NCI-H146 treated with DMSO at 0.1 percent for 48 hours (cell line): ENCODE results near the gene DYNC2H1.
A peak's percentile ranks its signal among the peaks of the same experiment; 100 is the strongest.

Experiments used
- DNase-seq: peaks from one replicate; lab custom pipeline; 2025; ENCODE audit not compliant: unreplicated experiment; lab: John Stamatoyannopoulos, UW

Gene DYNC2H1

DNA sequence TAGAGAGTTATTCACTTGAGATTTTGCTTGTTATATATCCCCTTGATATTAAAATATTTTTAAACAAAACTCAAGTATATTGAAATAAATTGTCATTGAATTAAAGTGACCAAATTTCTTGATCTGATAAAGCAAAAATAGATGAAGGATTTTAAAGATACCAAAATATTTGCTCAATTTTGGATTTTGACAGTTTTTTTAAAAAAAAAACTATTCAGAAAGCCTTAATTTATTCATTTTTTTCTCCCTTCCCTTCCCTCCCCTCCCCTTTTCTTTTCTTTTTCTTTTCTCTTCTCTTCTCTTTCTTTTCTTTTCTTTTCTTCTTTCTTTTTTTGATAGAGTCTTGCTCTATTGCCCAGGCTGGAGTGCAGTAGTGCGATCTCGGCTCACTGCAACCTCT, 163.7 kb downstream of the DYNC2H1 start:
- DNase-seq: no peak

DNA sequence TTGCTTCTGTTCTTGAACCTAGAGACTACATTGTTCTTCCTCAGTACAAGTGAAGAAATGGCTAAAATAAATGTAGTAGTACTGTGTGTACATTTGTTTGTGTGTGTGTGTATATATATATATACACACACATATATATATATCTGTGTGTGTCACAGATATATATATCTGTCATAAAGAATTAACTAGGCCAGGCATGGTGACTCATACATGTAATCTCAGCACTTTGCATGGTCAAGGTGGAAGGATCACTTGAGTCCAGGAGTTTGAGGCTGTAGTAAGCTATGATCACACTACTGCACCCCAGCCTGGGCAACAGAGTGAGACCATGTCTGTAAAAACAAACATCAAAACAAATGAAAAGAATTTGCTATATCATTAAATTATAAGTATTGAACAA, 164.8 kb downstream of the DYNC2H1 start:
- DNase-seq: no peak

GRCh38 chr11:103279821-103280220, 170.6 kb downstream of the DYNC2H1 start:
- no peak for DNase-seq

- no peak for DNase-seq
Measured at GRCh38 chr11:103281301-103281700, 172.1 kb downstream of the DYNC2H1 start.

- no peak for DNase-seq
Measured at GRCh38 chr11:103284260-103284659, 175.0 kb downstream of the DYNC2H1 start.

DNA sequence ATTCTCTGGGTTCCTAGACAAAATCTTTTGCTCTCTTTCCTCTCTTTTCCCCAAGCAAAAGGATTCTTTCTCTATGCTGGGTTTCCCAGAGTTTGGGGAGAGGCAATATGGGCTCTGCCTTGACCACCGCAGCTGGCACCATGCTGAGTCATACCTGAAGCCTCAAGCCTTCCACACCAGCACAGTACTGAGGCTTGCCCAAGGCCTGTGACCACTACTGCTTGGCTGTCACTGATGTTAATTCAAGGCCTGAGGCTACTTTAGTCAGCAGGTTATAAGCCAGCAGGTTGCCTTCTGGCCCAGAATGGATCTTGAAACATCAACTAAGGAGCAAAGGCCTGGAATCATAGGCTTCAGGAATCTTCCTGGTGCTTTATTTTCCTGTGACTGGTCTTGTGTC, 185.3 kb downstream of the DYNC2H1 start:
- no peak for DNase-seq

DNA sequence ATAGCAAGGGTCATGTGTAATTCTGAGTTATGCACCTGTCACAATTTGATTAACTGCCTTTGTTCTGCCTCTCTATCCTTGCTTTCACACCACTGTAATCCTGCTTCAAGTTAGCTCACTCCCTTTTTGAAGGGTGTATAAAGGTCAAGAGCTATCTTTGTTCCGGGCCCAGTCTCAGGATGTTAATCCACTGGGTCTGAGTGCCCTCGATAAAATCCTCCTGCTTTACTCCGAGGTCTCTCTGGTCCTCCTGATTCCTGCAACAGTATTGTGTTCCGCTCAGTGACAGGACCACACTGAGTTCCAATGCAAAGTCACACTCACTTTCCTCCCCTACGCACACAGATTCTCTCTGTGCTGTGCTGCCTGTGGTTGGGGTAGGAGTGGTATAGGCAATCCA, 186.5 kb downstream of the DYNC2H1 start:
- DNase-seq: no peak

- no peak for DNase-seq
Measured at GRCh38 chr11:103297900-103298299, 188.7 kb downstream of the DYNC2H1 start.

DNA sequence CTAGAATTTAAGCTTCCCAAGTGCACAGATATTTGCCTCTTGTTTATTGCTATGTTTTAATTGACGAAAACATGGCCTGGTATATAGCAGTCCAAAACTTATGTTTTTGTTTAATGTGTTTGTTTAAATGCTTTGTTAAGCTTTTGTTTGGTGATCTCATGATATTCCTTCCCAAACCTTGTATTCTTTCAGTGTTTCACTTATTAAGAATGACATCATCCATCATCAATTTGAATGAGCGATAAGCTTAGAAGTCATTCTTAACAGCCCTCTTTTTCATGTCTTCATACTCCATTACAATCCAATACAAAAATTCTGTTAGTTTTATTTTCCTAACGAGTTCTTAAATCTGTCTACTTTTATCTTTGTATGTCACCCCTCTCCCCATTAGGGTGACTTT, 206.0 kb downstream of the DYNC2H1 start:
- DNase-seq: no peak

GRCh38 chr11:103317118-103317517, 207.9 kb downstream of the DYNC2H1 start:
- no peak for DNase-seq

DNA sequence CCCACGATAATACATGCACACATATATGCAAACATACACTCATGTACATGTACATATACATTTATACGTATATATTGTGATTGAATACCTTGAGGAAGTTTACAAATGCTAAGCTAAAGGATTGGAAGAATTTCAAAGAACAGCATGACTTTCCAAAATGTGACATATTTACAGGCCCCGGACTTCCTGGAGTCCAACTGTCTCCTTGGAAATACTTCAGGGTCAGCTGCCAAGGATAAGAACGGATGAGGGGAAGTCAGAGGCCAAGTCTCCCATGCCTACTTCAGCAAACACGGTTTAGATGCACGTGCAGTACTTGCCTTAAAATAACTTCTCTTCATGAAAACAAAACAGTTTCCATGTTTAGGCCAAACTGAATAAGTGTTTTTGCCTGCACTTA, 213.6 kb downstream of the DYNC2H1 start:
- no peak for DNase-seq

GRCh38 chr11:103325686-103326069, 216.5 kb downstream of the DYNC2H1 start:
- no peak for DNase-seq

GRCh38 chr11:103326070-103326794, 217.0 kb downstream of the DYNC2H1 start:
- DNase-seq: peak; percentile 63

- DNase-seq: no peak
Measured at GRCh38 chr11:103327721-103328120, 218.5 kb downstream of the DYNC2H1 start.

DNA sequence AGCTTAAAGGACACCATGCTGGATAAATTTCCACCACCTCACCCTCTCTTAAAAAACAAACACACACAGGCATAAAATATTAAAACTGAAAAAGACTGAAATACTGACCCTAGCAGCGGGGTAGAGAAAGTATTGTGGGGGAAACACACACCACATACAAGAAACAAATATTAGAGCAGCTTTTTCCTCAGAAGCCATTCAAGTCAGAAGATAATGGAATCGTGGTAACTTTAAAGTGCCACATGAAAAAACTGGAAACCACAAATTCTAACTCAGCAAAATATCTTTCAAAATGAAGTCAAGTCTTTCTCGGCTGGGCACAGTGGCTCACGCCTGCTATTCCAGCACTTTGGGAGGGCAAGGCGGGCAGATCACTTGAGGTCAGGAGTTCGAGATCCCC, 223.2 kb downstream of the DYNC2H1 start:
- no peak for DNase-seq

DNA sequence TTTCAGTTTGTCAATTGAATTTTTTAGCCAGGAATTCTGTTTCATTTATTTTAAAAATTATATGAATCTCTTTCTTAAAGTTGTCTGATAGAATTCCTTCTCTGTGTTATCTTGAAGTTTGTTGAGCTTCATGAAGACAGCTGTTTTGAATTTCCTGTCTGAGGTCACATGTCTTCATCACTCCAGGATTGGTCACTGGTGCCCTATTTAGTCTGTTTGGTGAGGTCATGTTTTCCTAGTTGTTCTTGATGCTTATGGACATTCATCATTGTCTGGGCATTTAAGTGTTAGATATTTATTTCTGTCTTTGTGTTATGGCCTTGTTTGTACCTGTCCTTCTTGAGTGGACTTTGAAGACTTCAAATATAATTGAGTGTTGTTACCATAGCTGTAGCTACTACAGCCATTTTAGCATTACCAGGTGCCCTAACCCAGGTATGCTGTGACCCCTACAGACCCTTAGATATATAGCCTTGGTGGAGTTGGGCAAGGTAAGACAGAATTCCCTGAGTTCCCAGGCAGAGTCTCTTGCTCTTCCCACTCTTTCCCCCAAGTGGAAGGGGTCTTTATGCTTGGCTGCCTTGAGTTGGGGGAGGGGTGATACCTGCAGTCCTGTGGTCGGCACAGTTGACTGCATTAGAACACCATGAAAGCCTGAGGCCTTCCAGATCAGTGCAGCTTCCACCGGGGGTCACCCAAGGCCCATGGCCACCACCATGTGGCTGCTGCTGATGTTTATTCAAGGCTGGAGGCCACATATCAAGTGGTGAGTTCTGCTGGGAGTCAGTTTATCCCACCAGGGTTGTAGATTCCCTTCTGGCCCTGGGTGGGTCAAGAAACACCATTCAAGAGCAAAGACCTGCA, 229.6 kb downstream of the DYNC2H1 start:
- DNase-seq: no peak

GRCh38 chr11:103339485-103339857, 230.2 kb downstream of the DYNC2H1 start:
- no peak for DNase-seq

GRCh38 chr11:103340956-103341355, 231.7 kb downstream of the DYNC2H1 start:
- no peak for DNase-seq

DNA sequence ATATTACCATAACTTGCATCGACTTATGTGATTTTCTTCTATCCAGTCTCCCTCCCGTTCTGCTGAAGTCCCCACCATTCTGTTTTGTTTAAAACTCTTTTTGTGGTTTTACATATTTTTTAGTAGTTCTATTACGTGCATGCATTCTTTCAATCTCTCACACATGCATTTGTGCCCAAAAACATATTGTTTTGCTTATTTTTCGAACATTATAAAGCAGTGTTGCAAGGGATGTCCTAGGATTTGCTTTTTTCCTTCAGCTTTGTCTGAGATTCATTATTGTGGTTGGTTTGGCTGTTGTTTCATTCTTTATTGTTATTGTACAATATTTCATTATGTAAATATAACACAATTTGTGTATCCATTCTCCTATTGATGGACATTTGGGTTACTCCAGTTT, 235.7 kb downstream of the DYNC2H1 start:
- DNase-seq: no peak

GRCh38 chr11:103349595-103349994, 240.4 kb downstream of the DYNC2H1 start:
- no peak for DNase-seq

DNA sequence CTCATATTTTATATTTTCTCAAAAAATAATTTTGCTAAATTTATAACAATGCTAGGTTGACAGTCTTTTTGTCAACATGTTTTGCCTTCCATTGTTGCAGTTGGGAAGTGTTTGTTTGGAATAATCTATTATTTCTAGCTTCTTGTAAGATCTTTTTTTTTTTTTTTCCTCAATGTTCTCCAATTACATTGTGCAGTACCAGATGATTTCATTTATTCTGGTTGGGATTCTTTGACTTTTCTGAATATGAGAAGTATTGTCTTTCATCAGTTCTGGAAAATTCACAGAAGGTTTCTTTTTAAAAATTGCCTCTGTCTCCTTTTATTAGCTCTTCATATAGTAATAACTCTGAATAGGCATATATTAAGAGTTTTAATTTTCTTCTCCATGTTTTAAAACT, 245.4 kb downstream of the DYNC2H1 start:
- no peak for DNase-seq

GRCh38 chr11:103358251-103358650, 249.0 kb downstream of the DYNC2H1 start:
- no peak for DNase-seq
